TTC549 (cell line): ENCODE data around the gene PEDS1.
"Not testable (repeated sequence)": the region's sequence is repeated elsewhere in the genome, so short reads cannot be mapped to it uniquely, and the experiment has no call there.

Experiments
- FAIRE-seq: peaks from 2 replicates; lab custom pipeline; 2012; peaks lifted over from hg19 to GRCh38; lab: Jason Lieb, UNC

PEDS1 gene

GRCh38 chr20:50135157-50135556 lies 18.4 kb downstream of the PEDS1 start:
- not testable (repeated sequence) for FAIRE-seq

GRCh38 chr20:50133474-50134217 lies 19.9 kb downstream of the PEDS1 start:
- no peak for FAIRE-seq

GRCh38 chr20:50133041-50133440 lies 20.5 kb downstream of the PEDS1 start:
- FAIRE-seq, result no peak

GRCh38 chr20:50130995-50131394 lies 22.5 kb downstream of the PEDS1 start:
- FAIRE-seq, result no peak

GRCh38 chr20:50130356-50130723 lies 23.2 kb downstream of the PEDS1 start:
- FAIRE-seq, result no peak

GRCh38 chr20:50129662-50130355 lies 23.7 kb downstream of the PEDS1 start:
- no peak for FAIRE-seq

GRCh38 chr20:50128520-50128905 lies 25.0 kb downstream of the PEDS1 start:
- no peak for FAIRE-seq

- no peak for FAIRE-seq
These were observed 25.7 kb downstream of the PEDS1 start for GRCh38 chr20:50127587-50128519.

GRCh38 chr20:50126662-50127061 lies 26.9 kb downstream of the PEDS1 start:
- FAIRE-seq, result no peak

GRCh38 chr20:50125279-50125678 lies 28.2 kb downstream of the PEDS1 start:
- no peak for FAIRE-seq

- FAIRE-seq, result no peak
These were observed 29.0 kb downstream of the PEDS1 start for GRCh38 chr20:50124496-50124895.

- no peak for FAIRE-seq
These were observed 30.1 kb downstream of the PEDS1 start for GRCh38 chr20:50123418-50123817.

GRCh38 chr20:50122763-50123162 lies 30.8 kb downstream of the PEDS1 start:
- FAIRE-seq, result no peak

GRCh38 chr20:50121858-50122271 lies 31.7 kb downstream of the PEDS1 start:
- no peak for FAIRE-seq

- no peak for FAIRE-seq
These were observed 32.4 kb downstream of the PEDS1 start for GRCh38 chr20:50120935-50121693.

GRCh38 chr20:50118203-50118602 lies 35.3 kb downstream of the PEDS1 start:
- FAIRE-seq, result no peak

GRCh38 chr20:50116368-50116999 lies 37.0 kb downstream of the PEDS1 start:
- no peak for FAIRE-seq

GRCh38 chr20:50115591-50116367 lies 37.7 kb downstream of the PEDS1 start:
- peak; percentile 73 for FAIRE-seq

- no peak for FAIRE-seq
These were observed 38.4 kb downstream of the PEDS1 start for GRCh38 chr20:50115041-50115512.

GRCh38 chr20:50113420-50114224 lies 39.9 kb downstream of the PEDS1 start:
- no peak for FAIRE-seq
